IPS-20b (cell line): ENCODE measurements around the gene ABCC6.

Experiments used
- H3K27ac ChIP-seq: one replicate; pipeline ENCODE4 v1.5.1; 2013; ENCODE audit warnings: low read length
- H3K27me3 ChIP-seq: 2 replicates; pipeline ENCODE4 v1.6.1; 2013; ENCODE audit warnings: mild to moderate bottlenecking, low read length, inconsistent platforms; ENCODE audit not compliant: insufficient read depth
- H3K36me3 ChIP-seq: 2 replicates; pipeline ENCODE4 v1.6.1; 2013; ENCODE audit warnings: low read depth, mild to moderate bottlenecking, inconsistent platforms, low read length, moderate library complexity; ENCODE audit not compliant: insufficient read depth
- H3K4me1 ChIP-seq: 2 replicates; pipeline ENCODE4 v1.6.1; 2013; ENCODE audit warnings: mild to moderate bottlenecking, control low read depth, inconsistent platforms, low read length, moderate library complexity; ENCODE audit not compliant: insufficient read depth
- H3K4me3 ChIP-seq: 2 replicates; pipeline ENCODE4 v1.5.1; 2013; ENCODE audit warnings: mild to moderate bottlenecking, low read length, inconsistent platforms
- H3K9ac ChIP-seq: 2 replicates; pipeline ENCODE4 v1.6.1; 2013; ENCODE audit warnings: low read depth, mild to moderate bottlenecking, inconsistent platforms, low read length, moderate library complexity
- H3K9me3 ChIP-seq: 2 replicates; pipeline ENCODE4 v1.6.1; 2013; ENCODE audit warnings: mild to moderate bottlenecking, low read depth, low read length, inconsistent platforms; ENCODE audit not compliant: insufficient read depth

The ABCC6 gene

GRCh38 chr16:16145286-16145685, 78.0 kb downstream of the ABCC6 start:
- Histone ChIP-seq H3K9ac (no peak overlapping the region), H3K36me3 (peaks cover 41% of the 10 kb centered on the region), H3K9me3 (no peaks in the 10 kb centered on the region)

GRCh38 chr16:16144416-16144815, 78.9 kb downstream of the ABCC6 start:
- Histone ChIP-seq H3K9me3 (no peaks in the 10 kb centered on the region), H3K9ac (no peak overlapping the region), H3K27ac (no peak overlapping the region), H3K4me3 (no peak overlapping the region), H3K36me3 (peaks cover 50% of the 10 kb centered on the region), H3K27me3 (no peaks in the 10 kb centered on the region), H3K4me1 (no peaks in the 10 kb centered on the region; the same call in none of the 2 replicates)

More at GRCh38 chr16:16145286-16145685, 78.0 kb downstream of the ABCC6 start:
- Histone ChIP-seq H3K4me1 (no peaks in the 10 kb centered on the region; the same call in none of the 2 replicates), H3K27ac (no peak overlapping the region), H3K27me3 (no peaks in the 10 kb centered on the region), H3K4me3 (no peak overlapping the region)

GRCh38 chr16:16143931-16144330, 79.4 kb downstream of the ABCC6 start:
- H3K36me3 ChIP-seq: peaks cover 55% of the 10 kb centered on the region
- no peak overlapping the region for H3K27ac ChIP-seq

GRCh38 chr16:16143038-16143763, 80.1 kb downstream of the ABCC6 start:
- no peaks in the 10 kb centered on the region for H3K27me3 ChIP-seq
- no peak overlapping the region for H3K9ac ChIP-seq
- no peak overlapping the region for H3K27ac ChIP-seq
- peaks cover 62% of the 10 kb centered on the region for H3K36me3 ChIP-seq
- H3K4me1 ChIP-seq: no peaks in the 10 kb centered on the region; the same call in none of the 2 replicates
- H3K4me3 ChIP-seq: no peak overlapping the region
- no peaks in the 10 kb centered on the region for H3K9me3 ChIP-seq

More at GRCh38 chr16:16143931-16144330, 79.4 kb downstream of the ABCC6 start:
- no peaks in the 10 kb centered on the region for H3K9me3 ChIP-seq
- H3K4me1 ChIP-seq: no peaks in the 10 kb centered on the region; the same call in none of the 2 replicates
- H3K4me3 ChIP-seq: no peak overlapping the region
- H3K27me3 ChIP-seq: no peaks in the 10 kb centered on the region
- no peak overlapping the region for H3K9ac ChIP-seq

- Histone ChIP-seq H3K4me1 (no peaks in the 10 kb centered on the region; the same call in none of the 2 replicates), H3K27me3 (no peaks in the 10 kb centered on the region), H3K27ac (no peak overlapping the region), H3K4me3 (no peak overlapping the region), H3K36me3 (peaks cover 75% of the 10 kb centered on the region), H3K9ac (peak overlapping the region; percentile 24; the same call in 1 of the 2 replicates), H3K9me3 (no peaks in the 10 kb centered on the region)
Observed at GRCh38 chr16:16141784-16142396, 81.4 kb downstream of the ABCC6 start.

- H3K36me3 ChIP-seq: peaks cover 83% of the 10 kb centered on the region
- no peak overlapping the region for H3K27ac ChIP-seq
- no peaks in the 10 kb centered on the region for H3K27me3 ChIP-seq
- H3K4me1 ChIP-seq: no peaks in the 10 kb centered on the region; the same call in none of the 2 replicates
- H3K9ac ChIP-seq: no peak overlapping the region
- no peak overlapping the region for H3K4me3 ChIP-seq
- no peaks in the 10 kb centered on the region for H3K9me3 ChIP-seq
Observed at GRCh38 chr16:16141141-16141540, 82.2 kb downstream of the ABCC6 start.

GRCh38 chr16:16140537-16140936, 82.8 kb downstream of the ABCC6 start:
- H3K4me3 ChIP-seq: no peak overlapping the region
- no peaks in the 10 kb centered on the region for H3K27me3 ChIP-seq
- H3K9me3 ChIP-seq: no peaks in the 10 kb centered on the region
- H3K27ac ChIP-seq: no peak overlapping the region
- peaks cover 88% of the 10 kb centered on the region for H3K36me3 ChIP-seq
- no peaks in the 10 kb centered on the region; the same call in none of the 2 replicates for H3K4me1 ChIP-seq
- H3K9ac ChIP-seq: no peak overlapping the region

GRCh38 chr16:16139806-16140205, 83.5 kb downstream of the ABCC6 start:
- H3K9ac ChIP-seq: no peak overlapping the region
- H3K27ac ChIP-seq: no peak overlapping the region
- H3K27me3 ChIP-seq: no peaks in the 10 kb centered on the region
- peaks cover 89% of the 10 kb centered on the region for H3K36me3 ChIP-seq
- no peaks in the 10 kb centered on the region; the same call in none of the 2 replicates for H3K4me1 ChIP-seq
- no peaks in the 10 kb centered on the region for H3K9me3 ChIP-seq
- H3K4me3 ChIP-seq: no peak overlapping the region

GRCh38 chr16:16139061-16139460, 84.2 kb downstream of the ABCC6 start:
- H3K27me3 ChIP-seq: no peaks in the 10 kb centered on the region
- H3K9me3 ChIP-seq: no peaks in the 10 kb centered on the region
- peaks cover 91% of the 10 kb centered on the region for H3K36me3 ChIP-seq
- no peak overlapping the region for H3K4me3 ChIP-seq
- no peak overlapping the region for H3K9ac ChIP-seq
- no peak overlapping the region for H3K27ac ChIP-seq
- H3K4me1 ChIP-seq: no peaks in the 10 kb centered on the region; the same call in none of the 2 replicates

GRCh38 chr16:16138034-16138635, 85.2 kb downstream of the ABCC6 start:
- H3K36me3 ChIP-seq: peaks cover 95% of the 10 kb centered on the region
- no peak overlapping the region for H3K4me3 ChIP-seq
- H3K9me3 ChIP-seq: no peaks in the 10 kb centered on the region
- H3K4me1 ChIP-seq: no peaks in the 10 kb centered on the region; the same call in 1 of the 2 replicates
- H3K27me3 ChIP-seq: no peaks in the 10 kb centered on the region
- no peak overlapping the region for H3K27ac ChIP-seq
- no peak overlapping the region for H3K9ac ChIP-seq

- no peaks in the 10 kb centered on the region; the same call in 1 of the 2 replicates for H3K4me1 ChIP-seq
Observed at GRCh38 chr16:16137110-16137509, 86.2 kb downstream of the ABCC6 start.

More at GRCh38 chr16:16137110-16137509, 86.2 kb downstream of the ABCC6 start:
- Histone ChIP-seq H3K9ac (no peak overlapping the region), H3K4me3 (no peak overlapping the region), H3K27ac (no peak overlapping the region), H3K36me3 (peaks cover 98% of the 10 kb centered on the region), H3K9me3 (no peaks in the 10 kb centered on the region), H3K27me3 (no peaks in the 10 kb centered on the region)
